Measurements from ENCODE around the gene INPP4B.

DNA sequence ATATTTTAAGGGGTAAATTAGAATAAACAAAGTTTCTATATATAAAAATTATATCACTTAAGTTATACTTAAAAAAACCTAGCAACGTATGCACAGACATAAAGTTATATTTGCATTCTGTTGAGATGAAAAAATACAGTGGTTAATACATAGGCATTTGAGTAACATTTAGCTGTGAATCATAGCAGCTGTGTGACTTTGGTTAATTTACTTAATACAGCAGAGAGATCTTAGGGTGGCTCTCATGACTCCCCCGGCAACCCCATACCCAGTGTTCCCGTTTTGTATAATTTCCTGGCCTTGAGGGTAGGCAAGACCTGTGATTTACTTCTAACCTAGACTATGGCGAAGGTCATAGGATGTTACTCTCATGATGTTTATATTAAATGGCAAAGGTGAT lies 504.8 kb downstream of the INPP4B start:
- TF ChIP-seq, protein P1, sequence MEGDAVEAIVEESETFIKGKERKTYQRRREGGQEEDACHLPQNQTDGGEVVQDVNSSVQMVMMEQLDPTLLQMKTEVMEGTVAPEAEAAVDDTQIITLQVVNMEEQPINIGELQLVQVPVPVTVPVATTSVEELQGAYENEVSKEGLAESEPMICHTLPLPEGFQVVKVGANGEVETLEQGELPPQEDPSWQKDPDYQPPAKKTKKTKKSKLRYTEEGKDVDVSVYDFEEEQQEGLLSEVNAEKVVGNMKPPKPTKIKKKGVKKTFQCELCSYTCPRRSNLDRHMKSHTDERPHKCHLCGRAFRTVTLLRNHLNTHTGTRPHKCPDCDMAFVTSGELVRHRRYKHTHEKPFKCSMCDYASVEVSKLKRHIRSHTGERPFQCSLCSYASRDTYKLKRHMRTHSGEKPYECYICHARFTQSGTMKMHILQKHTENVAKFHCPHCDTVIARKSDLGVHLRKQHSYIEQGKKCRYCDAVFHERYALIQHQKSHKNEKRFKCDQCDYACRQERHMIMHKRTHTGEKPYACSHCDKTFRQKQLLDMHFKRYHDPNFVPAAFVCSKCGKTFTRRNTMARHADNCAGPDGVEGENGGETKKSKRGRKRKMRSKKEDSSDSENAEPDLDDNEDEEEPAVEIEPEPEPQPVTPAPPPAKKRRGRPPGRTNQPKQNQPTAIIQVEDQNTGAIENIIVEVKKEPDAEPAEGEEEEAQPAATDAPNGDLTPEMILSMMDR (conservative IDR thresholded peaks at IDR 0.05; ENCODE audit: low read length), result no peak
- TF ChIP-seq EZH2phosphoT487 (IDR thresholded peaks at IDR 0.05; ENCODE audit: borderline replicate concordance, low read depth, low read length), result no peak
